ENCODE results near the gene PDGFC. TPM values are rescaled to one million over a fixed set of nuclear protein-coding genes. Genes with fewer than 3 reads are reported as not detected.

The PDGFC gene
- total RNA-seq, result 51.3 and 58.8 TPM in 2 replicates

GRCh38 chr4:156971676-156972378 is at the start of gene PDGFC:
Gene PDGFC, minus strand, starts transcription at chr4:156971799. Its CDS starts 896 bp downstream, at chr4:156970903.

Other genes starting within 250 kb of the PDGFC start
- gene GLRB, start 104.4 kb upstream of the PDGFC start, total RNA-seq, result 2.1 and 6.2 TPM in 2 replicates
- gene GRIA2, start 248.9 kb upstream of the PDGFC start, total RNA-seq, result not detected in 2 replicates